Mesenteric fat pad (tissue), 1 donor: ENCODE measurements around the gene PCED1B. TPM values are rescaled to one million over a fixed set of nuclear protein-coding genes. Genes with fewer than 3 reads are reported as not detected.
"Not testable (repeated sequence)": the region's sequence is repeated elsewhere in the genome, so short reads cannot be mapped to it uniquely, and the experiment has no call there.

ENCODE experiments used
- DNase-seq: peaks from one replicate; pipeline ENCODE4 v3.0.0-alpha.2; 2020; ENCODE audit warnings: low spot score
- total RNA-seq: library from RNA; stranded (reverse); fragmentation: NEBNext Ultra II Directional; extraction: Animal tissue kit (Norgen Biotek cat#: 25700); gene quantifications from one replicate; pipeline ENCODE4 v1.2.1, GENCODE V29; 2021
- donor health status: DM: yes; HTN: yes; CAD: no.

The PCED1B gene
- total RNA-seq, 1 donor from 2014 or later: 6.1 TPM

DNA sequence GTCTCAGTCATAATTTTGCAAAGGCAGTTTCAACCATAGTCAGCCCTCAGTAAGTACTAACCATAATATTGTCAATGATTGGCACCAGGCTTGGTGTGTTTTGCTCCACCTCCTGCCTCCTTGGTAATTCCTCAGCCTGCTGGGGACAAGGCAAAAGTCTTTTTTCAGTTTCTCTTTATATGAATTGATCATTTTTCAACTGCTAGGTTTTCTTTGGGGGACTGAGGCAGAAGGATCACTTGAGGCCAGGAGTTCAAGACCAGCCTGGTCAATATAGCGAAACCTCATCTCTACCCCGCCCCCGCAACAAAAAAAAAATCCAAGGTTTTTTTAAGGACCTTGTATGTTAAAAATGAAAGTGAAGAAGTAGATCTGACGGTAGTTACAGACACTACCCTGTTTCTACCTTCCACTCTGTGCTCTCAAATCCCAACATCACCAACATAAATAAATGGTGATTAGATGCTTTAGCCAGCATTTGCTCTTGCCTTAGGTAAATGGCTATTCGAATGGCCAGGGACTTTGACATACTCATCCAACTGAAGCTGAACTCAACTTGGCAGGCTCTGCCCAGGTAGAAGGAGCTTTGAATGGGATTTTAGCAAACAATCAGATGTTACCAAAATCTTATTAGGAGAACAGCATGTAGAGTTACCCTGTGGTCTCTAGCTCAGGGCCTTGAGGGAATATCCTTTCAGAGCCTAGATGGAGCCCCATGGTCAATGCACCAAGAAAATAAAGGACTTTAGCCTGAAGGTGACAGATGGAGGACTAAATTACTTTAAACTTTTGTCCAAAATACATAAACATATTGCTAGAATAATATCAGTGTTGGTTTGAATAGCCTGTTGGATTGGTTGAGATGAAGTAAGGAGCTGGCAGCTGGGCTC, 127.3 kb downstream of the PCED1B start:
- DNase-seq: no peak

DNA sequence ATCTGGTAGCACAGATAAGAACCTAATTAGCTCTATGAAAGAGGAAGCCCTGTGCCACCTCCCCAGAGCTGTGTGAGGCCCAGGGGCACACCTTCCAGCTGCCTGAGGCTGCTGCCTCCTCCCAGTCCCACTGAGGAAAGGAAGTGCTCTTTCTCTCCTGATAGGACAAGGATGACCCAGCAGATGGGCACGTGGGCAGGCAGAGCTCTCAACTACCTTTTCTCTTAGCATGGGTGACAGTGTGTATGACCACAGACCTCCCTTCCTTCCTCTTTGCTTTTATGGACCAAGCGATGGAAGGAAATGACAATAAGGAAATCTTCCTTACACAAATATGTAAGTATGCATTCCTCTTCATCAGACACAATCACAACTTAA, 127.9 kb downstream of the PCED1B start:
- no peak for DNase-seq

DNA sequence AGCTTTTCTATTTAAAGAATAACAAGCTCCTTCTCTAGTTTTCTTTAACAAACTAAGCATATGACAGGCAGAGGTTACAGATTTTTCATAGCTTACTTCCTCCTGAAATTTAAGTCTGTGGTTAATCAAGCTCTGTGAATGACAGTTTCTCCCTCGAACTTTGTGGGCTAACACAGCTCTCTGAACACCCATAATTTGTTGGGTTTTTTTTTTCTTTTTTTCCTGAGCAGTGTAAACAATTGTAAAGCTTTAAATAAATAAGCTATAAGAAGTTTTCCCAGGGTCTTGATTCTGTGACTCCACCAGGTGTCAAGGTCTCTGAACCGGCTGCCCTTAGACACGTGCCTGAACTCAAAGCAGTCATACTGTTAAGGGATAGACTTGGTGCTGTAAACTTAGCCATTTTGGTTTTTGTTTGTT, 128.4 kb downstream of the PCED1B start:
- no peak for DNase-seq

DNA sequence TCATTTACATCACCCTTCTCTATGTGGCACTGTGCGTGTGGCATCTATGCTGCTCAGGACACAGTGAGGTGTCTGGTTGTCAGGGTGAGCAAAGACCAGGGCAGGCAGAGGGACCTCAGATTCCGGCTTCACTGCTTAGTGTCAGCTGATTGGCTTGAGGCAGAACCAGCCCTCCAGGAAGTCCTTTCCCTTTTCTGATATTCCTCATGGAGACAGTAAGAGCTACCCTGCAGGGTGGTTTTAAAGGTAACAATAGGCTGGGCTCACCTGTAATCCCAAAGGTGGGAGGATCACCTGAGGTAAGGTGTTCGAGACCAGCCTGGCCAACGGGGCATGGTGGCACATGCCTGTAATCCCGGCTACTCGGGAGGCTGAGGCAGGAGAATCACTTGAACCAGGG, 129.6 kb downstream of the PCED1B start:
- no peak for DNase-seq

DNA sequence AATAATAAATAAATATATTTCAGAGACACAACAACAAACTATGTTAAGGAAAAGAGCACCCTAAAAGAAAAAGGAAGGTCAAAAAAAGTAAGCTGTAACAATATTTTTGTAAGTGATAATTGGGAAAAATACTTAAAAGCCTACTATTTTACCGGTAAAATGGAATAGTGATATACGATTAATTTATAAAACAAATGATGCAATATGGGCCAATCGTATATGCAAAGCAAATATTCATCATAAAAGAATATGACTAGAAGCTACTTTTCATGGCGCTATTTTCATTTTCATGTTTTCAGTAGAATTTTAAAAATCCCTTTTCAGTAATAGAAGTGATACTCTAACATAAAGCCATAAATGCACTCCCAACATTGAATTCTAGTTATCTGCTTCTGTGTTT, 131.4 kb downstream of the PCED1B start:
- no peak for DNase-seq

DNA sequence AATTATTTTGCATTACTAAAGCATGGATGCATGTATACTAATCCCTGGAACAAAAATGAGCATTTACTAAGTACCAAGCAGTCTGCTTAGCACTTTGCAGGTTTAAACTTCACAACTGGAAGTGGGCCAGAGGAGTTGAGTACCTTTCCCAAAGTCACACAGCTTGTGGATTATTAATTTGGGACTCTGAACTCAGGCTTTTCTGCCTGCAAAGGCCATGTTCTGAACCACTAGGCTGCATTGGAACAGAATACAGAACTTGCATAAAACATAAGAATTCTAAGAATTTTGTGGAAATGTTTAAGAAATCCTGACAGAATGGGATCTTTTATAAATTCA, 133.2 kb downstream of the PCED1B start:
- DNase-seq: no peak

DNA sequence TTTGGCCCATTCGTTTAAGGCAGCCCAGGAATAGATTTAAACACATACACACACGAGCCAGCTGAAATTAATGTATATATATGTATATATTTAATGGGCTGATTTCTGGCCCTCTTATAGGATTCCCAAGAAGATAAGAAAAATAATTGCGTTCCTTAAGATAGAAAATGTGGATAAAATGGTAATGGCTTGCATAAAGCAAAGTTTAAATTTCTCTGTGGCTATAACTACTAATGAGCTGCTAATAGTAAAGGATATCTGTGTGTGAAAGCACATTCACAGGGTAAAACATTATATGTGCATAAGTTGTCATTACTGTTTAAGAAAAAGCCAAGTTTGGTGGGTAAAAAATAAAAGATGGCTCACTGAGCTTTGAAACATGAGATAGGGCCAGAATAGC, 134.0 kb downstream of the PCED1B start:
- no peak for DNase-seq

DNA sequence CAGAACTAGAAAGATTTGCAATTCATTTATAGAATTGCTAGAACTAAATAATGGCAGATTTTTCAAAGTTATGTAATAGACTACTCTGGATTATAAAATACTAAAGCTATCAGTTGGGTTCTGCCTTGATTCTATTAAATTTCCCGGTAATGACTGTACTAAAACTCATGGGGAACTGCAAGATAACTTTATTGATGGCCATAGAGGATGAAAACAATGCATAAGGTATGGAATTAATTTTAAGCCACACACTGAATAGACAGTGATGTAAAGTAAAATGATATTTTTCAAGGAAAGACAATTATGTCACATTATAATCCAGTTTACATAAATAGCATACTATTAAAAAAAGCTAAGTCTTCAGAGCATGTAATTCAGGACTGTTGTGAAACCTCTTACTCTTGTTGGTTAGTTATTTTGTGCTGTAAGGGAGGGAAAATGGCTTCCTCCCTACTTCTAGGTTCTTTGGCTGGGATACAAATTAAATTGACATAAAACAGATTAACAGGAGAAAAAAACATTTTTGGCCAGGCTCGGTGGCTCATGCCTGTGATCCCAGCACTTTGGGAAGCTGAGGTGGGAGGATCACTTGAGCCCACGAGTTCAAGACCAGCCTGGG, 134.7 kb downstream of the PCED1B start:
- no peak for DNase-seq

DNA sequence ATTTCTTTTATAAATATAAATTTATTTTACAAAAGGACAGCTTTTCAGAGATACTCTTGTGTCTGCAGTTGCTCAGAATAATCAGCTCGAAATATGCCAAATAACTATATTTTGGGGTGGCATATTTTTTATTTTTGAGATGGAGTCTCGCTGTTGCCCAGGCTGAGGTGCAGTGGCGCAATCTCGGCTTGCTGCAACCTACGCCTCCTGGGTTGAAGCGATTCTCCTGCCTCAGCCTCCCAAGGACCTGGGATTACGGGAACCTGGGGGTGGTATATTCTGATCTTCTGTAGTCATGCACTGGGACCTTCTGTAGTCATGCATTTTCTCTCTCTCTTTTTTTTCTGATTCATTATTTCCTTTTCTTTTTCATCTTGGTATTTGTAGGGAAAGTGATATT, 135.3 kb downstream of the PCED1B start:
- DNase-seq: no peak

DNA sequence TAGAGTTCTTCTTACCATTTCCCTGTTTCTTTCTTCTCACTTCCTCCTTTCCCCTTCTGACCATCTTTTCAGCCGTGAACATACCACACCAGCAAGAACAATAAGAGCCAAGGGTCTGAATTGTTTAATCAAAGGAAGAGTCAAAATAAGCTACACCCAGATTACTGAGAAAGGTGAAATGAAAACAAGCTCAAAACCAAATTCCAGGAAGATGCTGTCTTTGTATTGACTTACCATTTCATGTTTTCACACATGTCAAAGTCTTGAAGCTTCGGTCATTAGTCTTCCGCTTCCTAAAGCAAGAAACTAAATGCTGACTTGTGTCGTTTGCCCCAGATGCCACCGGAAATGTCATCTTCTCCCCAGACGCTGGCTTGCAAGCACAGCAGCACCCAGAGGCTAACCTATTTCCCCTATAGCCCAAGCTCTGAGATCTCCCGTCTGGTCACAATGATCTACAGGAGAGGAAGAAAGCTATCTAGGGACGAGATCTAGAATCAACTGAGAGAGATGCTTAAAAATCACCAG, 136.8 kb downstream of the PCED1B start:
- no peak for DNase-seq

DNA sequence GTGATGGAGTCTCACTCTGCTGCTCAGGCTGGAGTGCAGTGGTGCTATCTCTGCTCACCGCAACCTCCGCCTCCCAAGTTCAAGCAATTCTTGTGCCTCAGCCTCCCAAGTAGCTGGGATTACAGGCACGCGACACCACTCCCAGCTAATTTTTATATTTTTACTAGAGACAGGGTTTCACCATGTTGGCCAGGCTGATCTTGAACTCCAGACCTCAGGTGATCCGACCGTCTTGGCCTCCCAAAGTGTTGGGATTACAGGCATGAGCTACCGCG, 138.1 kb downstream of the PCED1B start:
- not testable (repeated sequence) for DNase-seq

DNA sequence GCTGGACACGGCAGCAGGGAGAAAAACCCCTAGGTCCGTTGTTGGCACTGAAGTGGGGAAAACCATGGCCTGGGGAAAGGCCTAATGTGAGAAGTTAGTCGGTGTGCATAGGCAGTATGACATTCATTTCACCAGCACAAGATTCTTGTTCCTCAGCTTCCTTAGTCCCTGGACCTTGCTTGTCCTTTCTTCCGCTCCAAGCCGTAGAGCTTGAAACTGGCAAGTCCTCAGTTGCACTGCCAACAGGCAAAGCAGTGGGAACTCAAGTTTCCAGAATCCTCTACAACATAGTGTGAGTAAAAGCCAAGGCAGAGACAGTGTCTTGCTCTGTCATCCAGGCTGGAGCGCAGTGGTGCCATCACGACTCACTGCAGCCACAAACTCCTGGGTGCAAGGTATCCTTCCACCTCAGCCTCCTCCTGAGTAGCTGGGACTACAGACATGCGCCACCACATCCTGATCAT, 138.8 kb downstream of the PCED1B start:
- no peak for DNase-seq

DNA sequence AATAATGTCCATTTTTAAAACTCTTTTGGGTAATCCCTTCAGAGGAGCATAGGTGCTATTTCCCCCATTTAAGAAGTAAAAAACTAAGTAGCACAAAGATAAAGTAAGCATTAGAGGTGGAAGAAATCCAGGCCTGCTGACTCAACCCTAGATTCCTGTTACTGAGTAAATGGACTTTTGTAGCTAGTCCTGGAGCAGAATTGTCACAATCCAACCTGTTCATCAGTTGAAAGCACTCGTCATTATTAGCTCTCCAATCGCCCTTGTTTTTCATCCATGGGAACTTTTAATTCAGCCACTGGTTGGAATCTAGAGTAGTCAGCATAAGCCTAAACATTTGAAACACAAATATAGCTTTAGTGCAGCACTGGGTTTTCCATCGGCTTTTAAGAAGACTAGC, 139.8 kb downstream of the PCED1B start:
- no peak for DNase-seq

DNA sequence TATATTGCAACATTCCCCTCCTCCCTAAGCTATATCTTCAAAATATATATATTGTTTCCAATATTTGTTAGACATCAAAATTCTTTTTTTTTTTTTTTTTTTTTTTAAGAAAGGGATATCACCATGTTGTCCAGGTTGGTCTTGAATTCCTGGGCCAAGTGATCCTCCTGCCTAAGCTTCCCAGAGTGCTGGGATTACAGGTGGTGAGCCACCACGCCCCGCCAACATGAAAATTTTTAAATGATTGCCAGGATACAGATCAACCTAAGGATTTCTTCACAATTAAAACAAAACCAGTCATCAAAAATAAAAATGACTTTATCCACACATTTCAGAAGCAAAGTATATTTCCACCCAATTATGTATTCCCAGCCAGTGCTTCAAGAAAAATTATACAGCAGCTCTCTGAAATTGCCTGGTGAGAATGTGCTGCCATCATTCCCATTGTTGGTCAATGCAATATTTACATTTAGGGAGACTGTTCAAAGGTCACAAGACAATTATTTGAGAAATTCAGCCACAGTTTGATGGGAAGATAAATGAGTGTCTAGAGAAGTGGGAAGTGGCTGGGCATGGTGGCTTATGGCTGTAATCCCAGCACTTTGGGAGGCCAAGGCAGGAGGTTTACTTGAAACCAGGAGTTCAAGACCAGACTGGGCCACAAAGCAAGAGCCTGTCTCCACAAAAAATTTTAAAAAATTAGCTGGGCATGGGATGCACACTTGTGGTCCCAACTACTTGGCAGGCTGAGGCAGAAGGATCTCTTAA, 142.0 kb downstream of the PCED1B start:
- no peak for DNase-seq

DNA sequence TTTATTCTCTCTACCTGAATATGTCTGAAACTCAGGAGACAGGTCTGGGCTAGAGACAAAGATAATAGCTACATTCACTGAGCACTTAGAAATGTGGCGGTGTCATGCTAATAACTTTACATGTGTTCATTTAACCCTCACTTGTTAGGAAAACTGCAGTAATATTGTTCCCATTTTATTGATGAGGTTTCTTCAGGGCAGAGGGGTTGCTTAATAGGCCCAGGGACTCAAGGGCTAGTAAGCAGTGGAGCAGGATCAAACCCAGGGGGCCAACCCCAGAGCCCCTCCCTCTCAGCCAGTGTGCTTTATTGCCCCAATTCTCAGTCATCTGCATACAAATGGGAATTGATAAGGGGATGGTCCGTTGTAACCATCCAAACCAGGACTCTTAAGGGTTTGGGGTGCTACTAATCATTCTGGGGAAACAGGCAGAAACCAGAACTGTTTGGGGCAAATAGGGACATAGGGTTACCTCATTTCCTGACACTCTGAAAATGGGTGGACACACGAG, 143.2 kb downstream of the PCED1B start:
- DNase-seq: no peak

DNA sequence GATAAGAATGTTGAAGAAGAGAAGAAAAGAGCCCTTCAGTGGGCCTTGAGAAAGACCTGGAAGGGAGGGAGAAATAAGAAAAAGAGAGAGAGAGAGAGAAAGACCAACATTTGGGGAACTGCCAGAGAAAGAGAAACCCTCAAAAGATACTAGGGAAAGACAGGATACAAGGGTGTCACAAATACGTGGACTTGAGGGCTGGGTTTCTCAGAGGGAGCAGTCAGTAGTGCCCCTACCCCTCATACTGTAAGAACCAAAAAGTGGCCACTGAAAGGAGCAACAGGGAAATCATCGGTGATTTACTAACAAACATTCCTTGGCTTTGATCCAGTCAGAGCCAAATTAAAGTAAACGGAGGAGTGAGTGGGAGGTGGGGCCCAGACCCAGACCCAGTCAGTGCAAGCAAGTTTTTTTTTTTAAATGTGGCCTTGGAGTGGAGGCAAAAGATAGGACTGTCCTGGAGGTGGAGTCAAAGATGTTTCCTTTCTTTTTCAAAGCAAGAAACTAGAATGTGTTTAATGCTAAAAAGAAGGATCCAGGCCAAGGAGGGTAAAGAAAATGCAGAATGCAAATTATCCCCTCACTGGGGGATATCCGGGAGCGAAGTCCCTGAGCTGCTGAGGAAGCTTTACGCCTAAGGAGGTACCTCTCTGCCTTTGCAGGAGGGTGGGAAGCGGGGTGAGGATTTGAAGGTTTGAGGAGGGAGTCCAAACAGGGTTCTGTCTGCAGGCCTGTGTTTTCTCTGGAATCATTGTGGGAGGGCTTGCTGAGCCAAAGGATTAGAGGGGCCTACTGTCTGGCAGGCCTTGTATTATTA, 143.8 kb downstream of the PCED1B start:
- no peak for DNase-seq

DNA sequence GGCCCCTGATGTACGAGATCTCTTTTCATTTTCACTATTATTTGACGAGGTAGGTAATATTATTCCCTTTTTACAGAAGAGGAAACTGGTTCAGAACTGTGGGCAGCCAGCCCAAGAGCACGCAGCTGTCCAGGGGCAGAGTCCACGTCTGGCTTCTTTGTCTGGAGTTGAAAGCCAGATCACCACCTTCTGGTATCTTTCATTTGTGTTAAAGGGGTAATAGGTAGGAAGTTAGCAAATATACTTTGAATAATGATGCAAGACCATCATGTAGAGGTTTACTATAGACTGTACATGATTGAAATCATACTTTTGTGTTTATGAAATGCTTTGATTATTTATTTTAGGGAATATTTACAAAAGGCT, 144.4 kb downstream of the PCED1B start:
- no peak for DNase-seq

DNA sequence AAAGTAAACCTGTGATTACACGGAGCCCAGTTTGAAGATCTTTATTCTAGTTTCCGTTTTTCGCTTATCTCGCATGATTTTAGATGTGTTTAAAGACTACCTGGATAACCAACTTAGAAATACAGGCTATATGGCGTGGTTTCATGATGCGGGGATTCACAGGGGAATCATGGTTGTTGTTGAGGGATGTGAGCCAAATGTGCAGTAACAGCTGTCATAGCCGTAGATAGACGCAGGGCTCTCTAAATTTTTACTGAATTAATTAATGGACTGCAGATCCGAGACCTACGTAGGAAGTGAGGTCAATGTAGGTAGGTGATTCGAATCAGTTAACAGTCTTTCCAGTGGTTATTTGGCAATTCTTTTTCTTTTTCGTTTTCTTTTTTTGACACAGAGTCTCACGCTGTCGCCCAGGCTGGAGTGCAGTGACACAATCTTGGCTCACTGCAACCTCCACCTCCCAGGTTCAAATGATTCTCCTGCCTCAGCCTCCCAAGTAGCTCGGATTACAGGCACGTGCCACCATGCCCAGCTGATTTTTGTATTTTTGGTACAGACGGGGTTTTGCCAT, 145.2 kb downstream of the PCED1B start:
- no peak for DNase-seq

DNA sequence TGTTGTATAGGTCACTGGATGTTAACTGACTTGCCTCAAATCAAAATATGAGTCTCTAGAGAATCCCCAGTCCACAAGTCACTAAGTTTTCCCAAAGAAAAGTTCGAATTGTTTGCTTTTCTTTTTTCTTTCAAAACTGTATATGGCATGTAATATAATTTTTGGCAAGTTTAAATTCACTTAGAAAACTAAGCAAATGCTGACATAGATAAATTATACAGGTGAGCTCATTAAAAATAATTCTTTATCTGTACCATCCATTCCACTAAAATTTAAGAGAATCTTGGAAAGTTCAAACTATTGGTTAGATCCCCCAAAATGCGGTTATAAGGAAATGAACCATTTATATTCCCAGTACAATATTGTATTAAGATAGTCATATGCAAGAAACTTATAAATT, 145.9 kb downstream of the PCED1B start:
- DNase-seq: no peak

DNA sequence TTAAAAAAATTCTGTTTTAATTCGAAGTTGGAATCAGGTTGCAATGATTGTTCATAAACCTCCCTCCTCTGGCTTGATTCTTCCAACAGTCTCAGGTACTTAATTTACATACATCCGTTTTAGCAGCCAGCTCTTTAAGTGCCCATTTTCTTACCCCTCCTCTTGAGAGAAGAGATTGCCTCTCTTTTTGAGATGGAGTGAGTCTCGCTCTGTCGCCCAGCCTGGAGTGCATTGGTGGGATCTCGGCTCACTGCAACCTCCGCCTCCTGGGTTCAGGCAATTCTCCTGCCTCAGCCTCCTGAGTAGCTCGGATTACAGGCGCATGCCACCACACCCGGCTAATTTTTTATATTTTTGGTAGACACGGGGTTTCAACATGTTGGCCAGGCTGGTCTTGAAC, 146.8 kb downstream of the PCED1B start:
- DNase-seq: no peak

DNA sequence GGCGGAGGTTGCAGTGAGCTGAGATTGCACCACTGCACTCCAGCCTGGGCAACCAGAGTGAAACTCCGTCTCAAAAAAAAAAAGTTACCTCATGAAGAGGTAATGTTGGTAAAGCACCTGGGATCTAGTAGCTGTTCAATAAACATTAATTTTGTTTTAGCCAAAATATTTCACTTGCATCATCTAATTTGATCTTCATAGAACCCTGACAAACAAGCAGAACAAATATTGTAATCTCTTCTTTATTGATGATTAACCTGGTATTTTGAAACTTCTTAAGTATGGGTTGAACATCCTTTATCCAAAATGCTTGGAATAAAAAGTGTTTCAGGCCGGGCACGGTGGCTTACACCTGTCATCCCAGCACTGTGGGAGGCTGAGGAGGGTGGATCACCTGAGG, 149.4 kb downstream of the PCED1B start:
- no peak for DNase-seq
